Hindlimb muscle (tissue), 1 donor: ENCODE measurements around the gene EIF1AX. TPM values are rescaled to one million over a fixed set of nuclear protein-coding genes. Genes with fewer than 3 reads are reported as not detected.
A peak's percentile ranks its signal among the peaks of the same experiment; 100 is the strongest.
"Not testable (repeated sequence)": the region's sequence is repeated elsewhere in the genome, so short reads cannot be mapped to it uniquely, and the experiment has no call there.

ENCODE experiments used
- DNase-seq: peaks from one replicate; pipeline ENCODE4 v3.0.0-alpha.2; 2013
- polyA plus RNA-seq: library from polyadenylated mRNA; unstranded; fragments of 120-200 nt; gene quantifications from one replicate; pipeline ENCODE4 v1.2.1, GENCODE V29; 2013; ENCODE audit not compliant: insufficient read length

Gene EIF1AX
- polyA plus RNA-seq = 67.3 TPM

- peak; percentile 94 for DNase-seq
These were observed at the start of gene EIF1AX for GRCh38 chrX:20141281-20142220. TSS of gene EIF1AX (minus strand) at chrX:20141838. CDS start at chrX:20141640, 198 bp downstream.

- DNase-seq = no peak
These were observed 47.5 kb upstream of the EIF1AX start for GRCh38 chrX:20189171-20189570.

- DNase-seq = no peak
These were observed 40.1 kb upstream of the EIF1AX start for GRCh38 chrX:20181598-20182329.

GRCh38 chrX:20177093-20177492 is 35.5 kb upstream of the EIF1AX start:
- no peak for DNase-seq

- no peak for DNase-seq
These were observed 32.2 kb upstream of the EIF1AX start for GRCh38 chrX:20173856-20174255.

- no peak for DNase-seq
These were observed 31.7 kb upstream of the EIF1AX start for GRCh38 chrX:20173313-20173712.

- no peak for DNase-seq
These were observed 30.2 kb upstream of the EIF1AX start for GRCh38 chrX:20171887-20172286.

GRCh38 chrX:20162516-20162915 is 20.9 kb upstream of the EIF1AX start:
- DNase-seq = not testable (repeated sequence)

- no peak for DNase-seq
These were observed 18.3 kb upstream of the EIF1AX start for GRCh38 chrX:20159797-20160385.

- DNase-seq = no peak
These were observed 10.1 kb upstream of the EIF1AX start for GRCh38 chrX:20151689-20152088.

- DNase-seq = no peak
These were observed 7.7 kb upstream of the EIF1AX start for GRCh38 chrX:20149326-20149725.

- no peak for DNase-seq
These were observed 5.9 kb upstream of the EIF1AX start for GRCh38 chrX:20147561-20147960.

- DNase-seq = no peak
These were observed 2.9 kb upstream of the EIF1AX start for GRCh38 chrX:20144491-20144890.

GRCh38 chrX:20143561-20143960 is 1.9 kb upstream of the EIF1AX start:
- no peak for DNase-seq

- DNase-seq = no peak
These were observed 1.5 kb upstream of the EIF1AX start for GRCh38 chrX:20143111-20143510.

- DNase-seq = no peak
These were observed 1.2 kb downstream of the EIF1AX start for GRCh38 chrX:20140420-20140819.

GRCh38 chrX:20139966-20140365 is 1.7 kb downstream of the EIF1AX start:
- no peak for DNase-seq

GRCh38 chrX:20135944-20136343 is 5.7 kb downstream of the EIF1AX start:
- no peak for DNase-seq

- DNase-seq = no peak
These were observed 9.0 kb downstream of the EIF1AX start for GRCh38 chrX:20132666-20133065.

GRCh38 chrX:20130357-20130756 is 11.3 kb downstream of the EIF1AX start:
- no peak for DNase-seq

- no peak for DNase-seq
These were observed 12.1 kb downstream of the EIF1AX start for GRCh38 chrX:20129547-20129946.

- DNase-seq = no peak
These were observed 13.0 kb downstream of the EIF1AX start for GRCh38 chrX:20128670-20129069.

GRCh38 chrX:20127440-20127839 is 14.2 kb downstream of the EIF1AX start:
- DNase-seq = not testable (repeated sequence)
